AG08395 (cell line): Measurements from ENCODE around the gene ROGDI.
A peak's percentile ranks its signal among the peaks of the same experiment; 100 is the strongest.

ENCODE experiments used
- DNase-seq: peaks from one replicate; pipeline ENCODE4 v3.0.0; 2012; ENCODE audit warnings: mixed read lengths, low spot score

Gene ROGDI

DNA sequence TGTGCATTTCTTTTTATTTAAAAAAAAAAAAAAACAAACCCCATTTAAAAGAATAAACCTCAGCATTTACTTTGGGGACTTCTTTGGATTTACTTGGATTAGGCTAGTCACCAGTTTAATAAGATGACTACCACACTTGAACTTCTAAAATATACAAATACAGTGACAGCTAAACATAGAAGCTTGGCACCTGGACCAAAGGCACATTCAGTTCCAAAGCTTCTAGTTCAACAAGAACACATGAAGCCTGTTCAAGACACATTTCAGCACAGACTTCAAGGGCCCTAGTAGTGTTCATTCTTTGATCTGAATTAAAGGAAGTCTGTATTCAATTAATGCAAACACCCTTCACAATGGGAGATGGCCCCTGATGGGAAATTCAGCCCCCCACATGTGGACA, 11.6 kb upstream of the ROGDI start:
- DNase-seq: no peak

GRCh38 chr16:4813251-4814003, 11.0 kb upstream of the ROGDI start:
- no peak for DNase-seq

GRCh38 chr16:4811773-4812172, 9.3 kb upstream of the ROGDI start:
- no peak for DNase-seq

- no peak for DNase-seq
These were observed 8.8 kb upstream of the ROGDI start for GRCh38 chr16:4811242-4811641.

- no peak for DNase-seq
These were observed 3.8 kb upstream of the ROGDI start for GRCh38 chr16:4806280-4806679.

GRCh38 chr16:4805231-4805630, 2.8 kb upstream of the ROGDI start:
- DNase-seq: no peak

DNA sequence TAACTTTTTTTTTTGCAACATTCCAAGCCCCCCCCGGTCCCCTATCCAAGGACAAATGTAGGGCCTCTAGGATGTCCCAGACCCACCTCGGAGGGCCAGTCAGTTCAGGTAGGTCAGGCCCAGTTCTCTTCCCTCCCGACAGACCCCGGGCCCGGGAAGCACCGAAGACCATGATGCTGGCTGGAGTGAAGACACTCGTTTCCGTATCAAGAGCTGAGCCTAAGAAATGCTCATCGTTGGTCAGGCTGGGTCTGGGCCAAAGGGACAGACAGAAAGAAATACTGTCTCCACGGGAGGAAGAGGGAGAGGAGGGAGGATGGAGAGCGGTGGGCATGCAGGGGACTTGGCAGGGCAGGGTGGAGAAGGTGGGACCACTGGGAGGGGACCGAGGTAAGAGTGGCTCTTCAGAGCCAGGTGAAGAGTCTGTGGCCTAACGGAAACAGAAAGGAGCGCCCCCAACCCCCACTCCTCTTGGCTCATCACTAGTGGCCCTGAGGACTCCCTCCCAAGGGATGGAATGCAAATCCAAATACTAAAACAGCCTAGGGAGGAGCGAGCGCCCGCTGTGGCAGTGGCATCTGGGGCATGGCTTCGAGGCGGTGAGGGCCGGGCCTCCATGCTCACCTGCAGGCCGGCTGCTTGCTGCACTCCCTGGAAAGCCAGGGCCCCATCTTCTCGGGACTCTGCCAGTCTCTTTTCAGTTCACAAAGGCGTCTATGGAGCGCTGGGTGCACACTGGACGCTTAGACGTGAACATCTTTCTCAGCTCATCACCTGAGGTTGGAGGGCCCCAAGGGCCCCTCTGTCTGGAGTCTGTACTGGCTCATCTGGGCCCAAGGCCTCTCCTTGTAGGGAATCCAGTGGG, 1.7 kb upstream of the ROGDI start:
- DNase-seq: no peak

- DNase-seq: no peak
These were observed 990 bp upstream of the ROGDI start for GRCh38 chr16:4803401-4803844.

- DNase-seq: peak; percentile 99
These were observed 340 bp upstream of the ROGDI start for GRCh38 chr16:4802659-4803287.

GRCh38 chr16:4801051-4801961, 1.1 kb downstream of the ROGDI start:
- no peak for DNase-seq

DNA sequence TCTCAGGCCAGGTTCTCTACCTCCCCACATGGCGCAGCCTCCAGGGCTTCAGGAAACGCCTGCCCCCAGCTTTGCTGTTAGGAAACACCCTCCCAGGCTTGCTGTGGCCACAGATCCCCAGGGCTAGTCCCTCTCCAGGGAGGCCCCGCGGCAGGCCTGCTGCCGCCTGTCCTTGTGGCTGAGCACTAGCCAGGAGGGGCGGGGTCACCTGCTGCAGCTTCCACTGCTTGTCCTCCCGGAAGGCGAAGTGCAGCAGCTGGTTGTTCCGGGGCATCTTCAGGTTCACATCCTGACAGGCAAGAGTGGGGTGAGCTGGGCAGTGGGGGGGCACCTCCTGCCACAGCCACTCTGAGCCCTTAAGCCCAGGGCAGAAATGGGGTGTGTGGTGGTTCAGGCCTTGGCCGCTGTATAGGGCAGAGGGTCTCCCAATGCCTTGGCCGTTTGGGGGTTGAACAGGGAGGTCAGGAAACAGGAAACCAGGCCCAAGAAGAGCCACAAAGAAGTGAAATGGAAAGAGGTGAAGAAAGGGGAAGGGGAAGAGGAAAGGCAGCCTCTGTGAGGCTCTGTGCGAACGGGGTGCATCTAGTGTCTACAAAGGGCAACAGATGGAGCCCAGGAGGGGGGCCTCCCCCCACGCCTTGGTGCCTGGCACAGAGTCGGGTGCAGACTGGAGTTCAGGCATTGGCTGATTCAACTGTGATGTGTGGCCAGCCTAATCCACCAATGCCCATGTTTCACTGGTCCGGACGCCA, 2.0 kb downstream of the ROGDI start:
- no peak for DNase-seq

GRCh38 chr16:4799171-4799855, 3.1 kb downstream of the ROGDI start:
- no peak for DNase-seq

DNA sequence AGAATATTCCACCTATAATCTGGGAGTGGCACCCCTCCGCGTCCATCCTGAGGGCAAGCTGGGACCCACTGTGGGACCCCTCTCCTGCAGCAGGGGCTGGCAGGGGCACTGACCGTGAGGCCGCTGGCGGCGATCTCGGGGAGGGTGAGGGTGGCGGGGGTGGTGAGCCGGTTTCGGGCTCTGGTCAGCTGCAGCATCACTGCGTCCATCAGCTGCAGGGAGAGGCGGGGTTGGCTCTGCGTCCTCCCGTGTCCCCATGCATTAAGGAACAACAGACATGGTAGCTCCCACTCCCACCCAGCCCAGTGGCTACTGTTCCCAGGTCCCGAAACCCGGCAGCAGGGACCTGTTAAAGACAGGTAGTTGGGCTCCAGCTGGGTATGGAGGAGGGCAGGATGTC, 4.0 kb downstream of the ROGDI start:
- DNase-seq: no peak

DNA sequence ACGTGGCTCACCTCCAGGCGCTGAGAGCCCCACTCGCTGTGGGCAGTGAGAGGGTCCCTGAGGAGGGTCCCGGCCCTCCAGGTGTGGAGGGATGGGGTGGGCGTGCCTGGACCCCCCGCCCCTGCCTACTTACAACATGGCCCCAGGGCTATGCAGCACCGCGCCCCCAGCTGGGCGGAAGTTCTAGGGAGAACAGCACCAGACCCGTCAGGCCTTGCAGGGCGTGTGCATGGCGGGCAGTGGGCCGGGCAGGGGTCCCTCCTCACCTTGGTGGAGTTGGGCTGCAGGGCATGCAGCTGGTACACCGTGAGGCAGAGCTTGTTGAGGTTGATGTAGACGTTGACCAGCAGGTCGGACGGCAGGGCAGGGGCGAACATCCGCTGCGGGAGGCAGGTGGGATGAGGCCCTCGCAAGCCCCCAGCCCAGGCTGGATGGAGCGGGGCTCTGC, 4.6 kb downstream of the ROGDI start:
- no peak for DNase-seq

GRCh38 chr16:4796982-4797804, 5.2 kb downstream of the ROGDI start:
- DNase-seq: no peak

GRCh38 chr16:4795828-4796572, 6.4 kb downstream of the ROGDI start:
- DNase-seq: no peak

DNA sequence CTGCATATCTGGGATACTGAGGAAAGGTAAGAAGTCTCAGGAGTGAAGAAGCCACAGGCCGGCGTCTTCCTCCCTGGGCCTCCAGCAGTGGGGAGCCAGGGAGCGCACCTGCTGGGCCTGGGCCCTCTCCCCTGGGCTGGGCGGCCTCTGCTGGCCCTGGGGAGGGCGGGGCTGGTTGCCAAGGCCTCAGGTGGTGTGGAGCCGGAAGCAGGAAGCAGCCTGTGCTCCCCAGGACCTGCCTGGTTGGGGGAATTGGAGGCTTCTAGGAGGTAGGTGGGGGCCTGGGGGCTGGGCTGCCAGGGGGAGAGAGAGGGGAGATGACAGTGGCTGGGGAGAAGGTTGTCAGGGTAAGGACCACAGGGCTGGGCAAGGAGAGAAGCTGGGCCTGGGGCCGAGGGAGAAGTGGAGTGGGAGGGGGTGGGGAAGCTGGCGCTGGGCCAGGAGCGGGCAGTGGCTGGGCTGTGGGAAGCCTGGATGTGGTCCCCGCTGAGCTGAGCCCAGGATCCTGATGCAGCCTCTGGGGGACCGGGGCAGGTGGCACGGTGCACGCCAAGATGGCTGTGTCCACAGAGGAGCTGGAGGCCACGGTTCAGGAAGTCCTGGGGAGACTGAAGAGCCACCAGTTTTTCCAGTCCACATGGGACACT, 7.1 kb downstream of the ROGDI start, which contains the start of gene SMIM22:
Gene SMIM22, plus strand, starts transcription at position 189 of the 647 bp plus-strand sequence. Its CDS starts 366 bp downstream, at position 555.
- no peak for DNase-seq

DNA sequence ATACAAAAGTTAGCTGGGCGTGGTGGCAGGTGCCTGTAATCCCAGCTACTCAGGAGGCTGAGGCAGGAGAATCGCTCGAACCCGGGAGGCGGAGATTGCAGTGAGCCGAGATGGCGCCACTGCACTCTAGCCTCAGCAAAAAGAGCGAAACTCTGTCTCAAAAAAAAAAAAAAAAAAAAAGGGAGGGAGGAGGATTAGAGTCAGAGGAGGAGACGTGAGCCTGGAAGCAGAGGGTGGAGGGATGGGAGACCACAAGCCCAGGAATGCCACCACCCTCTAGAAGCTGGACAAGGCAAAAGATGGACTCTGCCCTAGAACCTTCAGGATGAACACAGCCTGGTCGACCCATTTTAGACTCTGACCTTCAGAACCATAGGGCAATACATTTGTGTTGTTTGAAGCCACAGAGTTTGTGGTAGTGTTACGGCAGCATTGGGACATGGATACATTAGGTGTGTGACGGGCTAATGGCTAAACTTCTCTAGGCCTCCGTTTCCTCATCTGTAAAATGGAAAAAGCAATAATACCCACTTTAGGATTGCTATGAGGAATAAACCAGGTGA, 9.4 kb downstream of the ROGDI start:
- DNase-seq: no peak
